Breast epithelium (tissue), 3 donors: ENCODE results near the gene PLAAT5.

ENCODE experiments used
- POLR2A ChIP-seq: fragments of 450-650 bp; IDR thresholded peaks from one replicate; pipeline ENCODE4 v1.6.1; 2016; ENCODE audit warnings: antibody characterized with exemption, mild to moderate bottlenecking, moderate library complexity
- POLR2AphosphoS5 ChIP-seq, 3 donors: sonication (generic); formaldehyde crosslinking; IDR thresholded peaks; one replicate each; pipeline ENCODE4 v1.6.1; 2017; ENCODE audit warnings: antibody characterized with exemption in 3 of 3
- TF ChIP-seq, protein P1 (sequence below), 3 donors: fragments of 450-650 bp; IDR thresholded peaks; one replicate each; pipeline ENCODE4 v1.5.1; 2016 to 2017; ENCODE audit warnings: antibody characterized with exemption in 3 of 3, mild to moderate bottlenecking in 3 of 3, moderate library complexity in 3 of 3

DNA sequence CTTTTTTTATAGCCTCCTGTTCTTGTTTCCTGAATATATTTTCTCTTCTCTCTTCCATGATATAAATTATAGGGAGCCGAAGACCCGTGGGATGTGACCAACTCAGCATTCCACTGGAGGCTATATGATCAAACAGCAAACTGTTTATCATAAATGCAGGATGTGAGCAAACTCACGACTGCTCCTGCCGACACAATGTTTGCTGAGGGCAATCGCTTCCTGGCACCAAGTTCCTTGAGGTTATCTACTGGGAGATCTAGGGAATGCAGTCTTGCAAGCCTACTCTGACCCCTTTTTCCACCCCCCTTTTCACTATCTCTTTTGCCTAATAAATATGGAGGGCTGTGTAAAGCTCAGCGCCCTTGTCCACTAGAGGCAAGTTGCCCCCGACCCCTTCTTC, 32.2 kb upstream of the PLAAT5 start:
- TF ChIP-seq POLR2A (no peak), POLR2AphosphoS5 (IDR thresholded peaks at IDR 0.05) (no peak)
- TF ChIP-seq, protein P1, sequence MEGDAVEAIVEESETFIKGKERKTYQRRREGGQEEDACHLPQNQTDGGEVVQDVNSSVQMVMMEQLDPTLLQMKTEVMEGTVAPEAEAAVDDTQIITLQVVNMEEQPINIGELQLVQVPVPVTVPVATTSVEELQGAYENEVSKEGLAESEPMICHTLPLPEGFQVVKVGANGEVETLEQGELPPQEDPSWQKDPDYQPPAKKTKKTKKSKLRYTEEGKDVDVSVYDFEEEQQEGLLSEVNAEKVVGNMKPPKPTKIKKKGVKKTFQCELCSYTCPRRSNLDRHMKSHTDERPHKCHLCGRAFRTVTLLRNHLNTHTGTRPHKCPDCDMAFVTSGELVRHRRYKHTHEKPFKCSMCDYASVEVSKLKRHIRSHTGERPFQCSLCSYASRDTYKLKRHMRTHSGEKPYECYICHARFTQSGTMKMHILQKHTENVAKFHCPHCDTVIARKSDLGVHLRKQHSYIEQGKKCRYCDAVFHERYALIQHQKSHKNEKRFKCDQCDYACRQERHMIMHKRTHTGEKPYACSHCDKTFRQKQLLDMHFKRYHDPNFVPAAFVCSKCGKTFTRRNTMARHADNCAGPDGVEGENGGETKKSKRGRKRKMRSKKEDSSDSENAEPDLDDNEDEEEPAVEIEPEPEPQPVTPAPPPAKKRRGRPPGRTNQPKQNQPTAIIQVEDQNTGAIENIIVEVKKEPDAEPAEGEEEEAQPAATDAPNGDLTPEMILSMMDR (IDR thresholded peaks at IDR 0.05) = no peak
